ENCODE results near the gene PPP2R3C. TPM values are rescaled to one million over a fixed set of nuclear protein-coding genes. Genes with fewer than 3 reads are reported as not detected.

The PPP2R3C gene
- total and polyA plus RNA-seq, 2 experiments from 2014 or later = 35.9 to 43.0 TPM

GRCh38 chr14:35144029-35144428, 22.2 kb upstream of the PPP2R3C start:
- no peak for TF ChIP-seq NANOG (IDR thresholded peaks at IDR 0.05; ENCODE audit: borderline replicate concordance)
- TF ChIP-seq POLR2AphosphoS5 (IDR thresholded peaks at IDR 0.05; ENCODE audit: low read depth) = no peak
- TF ChIP-seq ZNF462 (CRISPR knock-in tag; IDR thresholded peaks at IDR 0.05) = no peak
- no peak for TF ChIP-seq STAT1 (IDR thresholded peaks at IDR 0.05; ENCODE audit: unreplicated experiment)
- TF ChIP-seq CREB1 (CRISPR knock-in tag; IDR thresholded peaks at IDR 0.05; ENCODE audit: low read depth) = no peak
- TF ChIP-seq JUNB (IDR thresholded peaks at IDR 0.05; ENCODE audit: unreplicated experiment) = no peak
- no peak for TF ChIP-seq ETS1 (IDR thresholded peaks at IDR 0.05)
- TF ChIP-seq REST (IDR thresholded peaks at IDR 0.05; ENCODE audit: unreplicated experiment) = no peak
- no peak for TF ChIP-seq EZH2 (IDR thresholded peaks at IDR 0.05; ENCODE audit: low read depth, unreplicated experiment)
- TF ChIP-seq ZNF331 (CRISPR knock-in tag; IDR thresholded peaks at IDR 0.05; ENCODE audit: low read depth) = no peak
- Mint-ChIP-seq H3K9me3 (no peaks in the 10 kb centered on the region), H3K4me1 (peaks cover 2% of the 10 kb centered on the region; the same call in 2 of the 3 replicates)

More at GRCh38 chr14:35144029-35144428, 22.2 kb upstream of the PPP2R3C start:
- Mint-ChIP-seq H3K36me3 (ENCODE audit: low read depth) (peaks cover 8% of the 10 kb centered on the region), H3K27me3 (ENCODE audit: insufficient read depth, low read depth, poor library complexity) (peaks cover 1% of the 10 kb centered on the region), H3K27ac (no peak overlapping the region), H3K4me3 (no peak overlapping the region)
- Histone ChIP-seq H3K27me3 (ENCODE audit: insufficient read depth) (no peaks in the 10 kb centered on the region), H3K9me2 (ENCODE audit: insufficient read depth) (no peaks in the 10 kb centered on the region), H3K36me3 (ENCODE audit: insufficient read depth) (no peaks in the 10 kb centered on the region), H2AFZ (no peak overlapping the region), H3K4me2 (no peak overlapping the region), H4K20me1 (replicated peaks; ENCODE audit: insufficient read depth) (no peaks in the 10 kb centered on the region; the same call in 1 of the 2 replicates), H3K4me1 (ENCODE audit: insufficient read depth) (no peaks in the 10 kb centered on the region), H3F3A (replicated peaks; ENCODE audit: low read depth) (0 out of 2 replicates have a peak, but pooled peaks cover 4% of the 10 kb centered on the region), H3K27ac (ENCODE audit: low read depth) (no peak overlapping the region), H3K4me3 (no peak overlapping the region), H3K79me2 (replicated peaks; ENCODE audit: insufficient read depth) (peaks cover 24% of the 10 kb centered on the region)
- DNase-seq (ENCODE audit: low spot score) (no peak), ATAC-seq (no peak)
